H1 (cell line): ENCODE data around the gene ZNF576. TPM values are rescaled to one million over a fixed set of nuclear protein-coding genes. Genes with fewer than 3 reads are reported as not detected.

Source experiments
- CTCF ChIA-PET: fragments of 300-600 bp; sonication (Branson Sonifier 250); formaldehyde crosslinking; loops from one replicate; lab custom pipeline; 2021; ENCODE audit not compliant: partially characterized antibody; lab: Charles Lee
- POLR2A ChIA-PET: fragments of 300-600 bp; sonication (Branson Sonifier 250); formaldehyde crosslinking; loops from one replicate; lab custom pipeline; 2021; ENCODE audit warnings: inconsistent platforms; ENCODE audit not compliant: partially characterized antibody; lab: Charles Lee
- DNase-seq, 2 experiments: peaks; one replicate each; pipeline versions ENCODE4 v3.0.0 to v3.0.0-alpha.2; 2010 to 2022; ENCODE audit warnings: low spot score in 2 of 2, low read depth in 1 of 2, mixed read lengths in 1 of 2
- FAIRE-seq: peaks from 2 replicates; lab custom pipeline; 2011; peaks lifted over from hg19 to GRCh38; lab: Jason Lieb, UNC
- H2AFZ ChIP-seq: 2 replicates; pipeline ENCODE4 v1.8.1; 2012; ENCODE audit warnings: low read length, inconsistent platforms
- H2AK5ac ChIP-seq: 2 replicates; pipeline ENCODE4 v1.6.1; 2013; ENCODE audit warnings: low read depth, low read length
- H2BK120ac ChIP-seq: replicated peaks from 2 replicates; pipeline ENCODE3; 2013; ENCODE audit warnings: low read depth, low read length, inconsistent platforms
- H2BK12ac ChIP-seq: 2 replicates; pipeline ENCODE4 v1.6.1; 2013; ENCODE audit warnings: low read depth, low read length
- H2BK15ac ChIP-seq: 2 replicates; pipeline ENCODE4 v1.6.1; 2013; ENCODE audit warnings: low read length
- H2BK20ac ChIP-seq: 2 replicates; pipeline ENCODE4 v1.6.1; 2013; ENCODE audit warnings: low read length
- H2BK5ac ChIP-seq: 2 replicates; pipeline ENCODE4 v1.6.1; 2013; ENCODE audit warnings: low read depth, low read length
- H3K14ac ChIP-seq: 2 replicates; pipeline ENCODE4 v1.6.1; 2013; ENCODE audit warnings: inconsistent platforms; ENCODE audit not compliant: insufficient read length
- H3K18ac ChIP-seq: 2 replicates; pipeline ENCODE4 v1.6.1; 2013; ENCODE audit warnings: low read length; ENCODE audit errors: extremely low read depth
- H3K23ac ChIP-seq: 2 replicates; pipeline ENCODE4 v1.6.1; 2013; ENCODE audit warnings: inconsistent platforms; ENCODE audit not compliant: insufficient read length
- H3K23me2 ChIP-seq: 2 replicates; pipeline ENCODE4 v1.6.1; 2013; ENCODE audit warnings: low read depth, low read length
- H3K27ac ChIP-seq: 2 replicates; pipeline ENCODE4 v1.6.1; 2011; ENCODE audit warnings: low read depth, low read length, inconsistent platforms
- H3K27me3 ChIP-seq, 4 experiments: replicated peaks in 1 of 4; 1 replicate in 1 of 4; 2 replicates in 3 of 4; pipeline versions ENCODE4 v1.6.1 to v1.8.1; 2011 to 2013; ENCODE audit warnings: low read length in 3 of 4, mild to moderate bottlenecking in 3 of 4, inconsistent platforms in 2 of 4, mixed read lengths in 2 of 4, moderate library complexity in 1 of 4; ENCODE audit not compliant: control insufficient read depth in 3 of 4, insufficient read depth in 3 of 4; ENCODE audit errors: extremely low read depth in 1 of 4
- H3K36me3 ChIP-seq, 4 experiments: 2 replicates each; pipeline versions ENCODE4 v1.6.1 to v1.8.1; 2011 to 2013; ENCODE audit warnings: mild to moderate bottlenecking in 4 of 4, low read length in 3 of 4, moderate library complexity in 2 of 4, control low read depth in 1 of 4, inconsistent platforms in 1 of 4; ENCODE audit not compliant: insufficient read depth in 4 of 4, control insufficient read depth in 2 of 4
- H3K4ac ChIP-seq: replicated peaks from 2 replicates; pipeline ENCODE3; 2013; ENCODE audit warnings: low read length, low read depth, mixed read lengths, inconsistent platforms; ENCODE audit not compliant: insufficient read length
- H3K4me1 ChIP-seq, 4 experiments: replicated peaks in 1 of 4; 1 replicate in 1 of 4; 2 replicates in 3 of 4; pipeline versions ENCODE4 v1.6.1 to v1.8.1; 2011 to 2013; ENCODE audit warnings: low read length in 3 of 4, inconsistent platforms in 2 of 4, mixed read lengths in 1 of 4; ENCODE audit not compliant: insufficient read depth in 4 of 4, control insufficient read depth in 3 of 4
- H3K4me2 ChIP-seq, 2 experiments: 2 replicates each; pipeline versions ENCODE4 v1.6.1 to v1.8.1; 2011 to 2013; ENCODE audit warnings: low read depth in 2 of 2, low read length in 2 of 2, control low read depth in 1 of 2, inconsistent platforms in 1 of 2, mild to moderate bottlenecking in 1 of 2; ENCODE audit not compliant: insufficient read depth in 1 of 2
- H3K4me3 ChIP-seq, 4 experiments: fragments of 200-600, 300-600 bp in 1 of 4; sonication (generic), shearing (Covaris generic), sonication (Bioruptor Twin) in 1 of 4; 2 replicates each; pipeline versions ENCODE4 v1.5.1 to v1.8.1; 2011 to 2016; ENCODE audit warnings: low read length in 4 of 4, low read depth in 3 of 4, control low read depth in 2 of 4, inconsistent platforms in 2 of 4, mild to moderate bottlenecking in 2 of 4, mixed read lengths in 1 of 4, moderate library complexity in 1 of 4; ENCODE audit not compliant: insufficient read depth in 2 of 4; ENCODE audit errors: extremely low read depth in 1 of 4
- H3K56ac ChIP-seq: replicated peaks from 2 replicates; pipeline ENCODE3; 2013; ENCODE audit warnings: low read depth, mild to moderate bottlenecking, mixed read lengths, low read length, inconsistent platforms; ENCODE audit not compliant: insufficient read length
- H3K79me1 ChIP-seq: 2 replicates; pipeline ENCODE4 v1.6.1; 2013; ENCODE audit warnings: low read depth, low read length, control low read depth
- H3K79me2 ChIP-seq, 2 experiments: 2 replicates each; pipeline versions ENCODE4 v1.6.1 to v1.8.1; 2012 to 2013; ENCODE audit warnings: low read length in 2 of 2, mild to moderate bottlenecking in 2 of 2, inconsistent platforms in 1 of 2; ENCODE audit not compliant: insufficient read depth in 2 of 2, control insufficient read depth in 1 of 2
- H3K9ac ChIP-seq, 4 experiments: replicated peaks in 1 of 4; 1 replicate in 1 of 4; 2 replicates in 3 of 4; pipeline versions ENCODE4 v1.6.1 to v1.8.1; 2011 to 2013; ENCODE audit warnings: low read depth in 3 of 4, low read length in 3 of 4, control low read depth in 2 of 4, mild to moderate bottlenecking in 2 of 4, moderate library complexity in 2 of 4, inconsistent platforms in 1 of 4; ENCODE audit errors: extremely low read depth in 1 of 4
- H3K9me3 ChIP-seq, 2 experiments: 2 replicates each; pipeline versions ENCODE4 v1.6.1 to v1.8.1; 2012 to 2013; ENCODE audit warnings: mild to moderate bottlenecking in 2 of 2, moderate library complexity in 2 of 2, control low read depth in 1 of 2, inconsistent platforms in 1 of 2, low read depth in 1 of 2, low read length in 1 of 2, mixed read lengths in 1 of 2; ENCODE audit not compliant: insufficient read depth in 2 of 2
- H4K20me1 ChIP-seq, 2 experiments: replicated peaks in 1 of 2; 2 replicates each; pipeline versions ENCODE3 to v1.8.1; 2011 to 2013; ENCODE audit warnings: inconsistent platforms in 2 of 2, low read length in 2 of 2, mild to moderate bottlenecking in 1 of 2; ENCODE audit not compliant: insufficient read depth in 2 of 2, control insufficient read depth in 1 of 2
- H4K5ac ChIP-seq: 2 replicates; pipeline ENCODE4 v1.6.1; 2013; ENCODE audit warnings: low read length, low read depth, mixed read lengths, inconsistent platforms; ENCODE audit not compliant: insufficient read length
- H4K8ac ChIP-seq: 2 replicates; pipeline ENCODE4 v1.8.0; 2013; ENCODE audit warnings: mild to moderate bottlenecking, moderate library complexity, low read length, inconsistent platforms; ENCODE audit not compliant: insufficient read depth; ENCODE audit errors: extremely low read depth
- H4K91ac ChIP-seq: replicated peaks from 2 replicates; pipeline ENCODE3; 2013; ENCODE audit warnings: low read length, mixed read lengths, inconsistent platforms; ENCODE audit not compliant: insufficient read length
- CTCF ChIP-seq, 3 experiments: IDR thresholded peaks; 1 replicate in 2 of 3; 2 replicates in 1 of 3; pipeline versions ENCODE4 v1.5.1 to v1.6.1; 2011; ENCODE audit warnings: low read length in 3 of 3, mild to moderate bottlenecking in 3 of 3, inconsistent platforms in 2 of 3, low read depth in 1 of 3, moderate library complexity in 1 of 3; ENCODE audit not compliant: insufficient read depth in 1 of 3; ENCODE audit errors: control extremely low read depth in 1 of 3
- SRF ChIP-seq: IDR thresholded peaks from 2 replicates; pipeline ENCODE4 v1.6.1; 2011; ENCODE audit warnings: mild to moderate bottlenecking, low read depth, low read length, moderate library complexity
- WGBS, 2 experiments: shearing (Covaris generic) in 1 of 2; methylation state at CpG; one replicate each; pipeline versions ENCODE4 v1.1.6 to v1.1.7; 2013 to 2015; ENCODE audit warnings: low lambda C conversion rate in 2 of 2, mixed read lengths in 2 of 2, inconsistent platforms in 1 of 2, low coverage in 1 of 2, missing lambda C conversion rate in 1 of 2; ENCODE audit not compliant: insufficient replicate concordance in 2 of 2, insufficient coverage in 1 of 2, insufficient read length in 1 of 2; ENCODE audit errors: extremely low coverage in 1 of 2, missing lambda C conversion rate in 1 of 2; 5-methylcytosine and 5-hydroxymethylcytosine counted together
- polyA plus RNA-seq, 7 experiments: library from polyadenylated mRNA; depleted of rRNA in 3 of 7; stranded (reverse) in 5 of 7; unstranded in 2 of 7; fragments of >200 nt in 5 of 7; fragments of 200-250 nt in 2 of 7; gene quantifications; 1 replicate in 5 of 7; 2 replicates in 1 of 7; 4 replicates in 1 of 7; pipeline versions ENCODE4 v1.2.1 to v1.2.3, GENCODE V29; 2011 to 2013; ENCODE audit warnings: missing spikeins in 2 of 7, mixed read lengths in 2 of 7
- total RNA-seq: library from RNA; stranded (reverse); fragmentation: NEBNext Ultra II Directional; extraction: Animal tissue kit (Norgen Biotek cat#: 25700); gene quantifications from 2 replicates; pipeline ENCODE4 v1.2.1, GENCODE V29; 2021

The ZNF576 gene
- total and polyA plus RNA-seq, 2 of the 8 experiments (the other 6 are each of a cell fraction or from before 2014, with no cell fraction given): 13.6 to 32.4 TPM

- DNase-seq: no peak
- Histone ChIP-seq H3K79me2 (no peaks in the 10 kb centered on the region), H3K4me2 (no peak overlapping the region), H2AK5ac (no peak overlapping the region), H3K18ac (no peak overlapping the region), H2AFZ (no peak overlapping the region), H3K23me2 (no peaks in the 10 kb centered on the region; the same call in 1 of the 2 replicates), H3K23ac (no peak overlapping the region), H4K8ac (no peak overlapping the region), H2BK12ac (no peak overlapping the region), H4K5ac (no peak overlapping the region), H3K36me3 (no peaks in the 10 kb centered on the region; a peak in 1 of 8 replicates), H3K14ac (no peak overlapping the region), H3K4me3 (no peak overlapping the region), H2BK5ac (no peak overlapping the region), H2BK15ac (no peak overlapping the region), H2BK120ac (no peak overlapping the region), H4K20me1 (peaks cover 0 to 7% of the 10 kb centered on the region in 2 experiments), H3K9me3 (no peaks in the 10 kb centered on the region), H3K79me1 (no peaks in the 10 kb centered on the region), H3K56ac (no peak overlapping the region), H3K4me1 (no peaks in the 10 kb centered on the region), H3K27ac (no peak overlapping the region), H4K91ac (no peak overlapping the region), H2BK20ac (no peak overlapping the region), H3K4ac (no peak overlapping the region), H3K9ac (no peak overlapping the region), H3K27me3 (no peaks in the 10 kb centered on the region)
- ChIA-PET CTCF (interaction anchor here (0.6 to 2.1 kb wide), 5 partner anchors 9 to 71 kb away, joined by 3 to 9 read pairs (median 7); partner anchors contain the start of genes IRGQ and ZNF576), POLR2A (interaction anchor here (0.9 to 3.4 kb wide), 3 partner anchors 10 to 36 kb away, joined by 3 to 17 read pairs (median 5); partner anchors contain the start of genes IRGQ and ZNF576)
- TF ChIP-seq CTCF (IDR thresholded peaks at IDR 0.05; ENCODE audit: control extremely low read depth in 1 of 3, insufficient read depth in 1 of 3, low read depth in 1 of 3, low read length in 3 of 3) (no peak), SRF (no peak)
- 89% methylated on average over 7 of the region's 7 CpGs; no CpG with 5 or more reads in 1 of the 2 experiments for WGBS, 2 experiments
- FAIRE-seq: no peak
These were observed 10.3 kb downstream of the ZNF576 start for GRCh38 chr19:43606569-43607229.
